GM18951 (cell line): Measurements from ENCODE around the gene GALNT5.

Source experiments
- POLR2A ChIP-seq: IDR thresholded peaks from 4 replicates; pipeline ENCODE4 v1.6.1; 2011; ENCODE audit warnings: mild to moderate bottlenecking; ENCODE audit not compliant: insufficient read length, insufficient read depth; ENCODE audit errors: extremely low read depth
- in situ Hi-C: fragments of 300-500 bp; cut with MboI; formaldehyde crosslinking; loops from one replicate; pipeline ENCODE4 v1.12.0; 2022; ENCODE audit warnings: low sequenced_read_pairs, mixed read lengths, inconsistent platforms; ENCODE audit not compliant: unreplicated experiment

The GALNT5 gene

GRCh38 chr2:157348291-157348921 lies 90.9 kb downstream of the GALNT5 start:
- in situ Hi-C loops, result no loop called here

GRCh38 chr2:157349949-157350515 lies 92.5 kb downstream of the GALNT5 start:
- in situ Hi-C loops, result no loop called here
- no peak for TF ChIP-seq POLR2A

More at GRCh38 chr2:157348291-157348921, 90.9 kb downstream of the GALNT5 start:
- TF ChIP-seq POLR2A, result no peak

GRCh38 chr2:157355618-157356017 lies 98.1 kb downstream of the GALNT5 start:
- no peak for TF ChIP-seq POLR2A
- in situ Hi-C loops, result no loop called here

- no peak for TF ChIP-seq POLR2A
- in situ Hi-C loops, result no loop called here
These were observed 102.1 kb downstream of the GALNT5 start for GRCh38 chr2:157359628-157360027.

- in situ Hi-C loops, result no loop called here
- no peak for TF ChIP-seq POLR2A
These were observed 104.0 kb downstream of the GALNT5 start for GRCh38 chr2:157361526-157361925.

GRCh38 chr2:157362627-157363026 lies 105.1 kb downstream of the GALNT5 start:
- in situ Hi-C loops, result no loop called here
- TF ChIP-seq POLR2A, result no peak

- in situ Hi-C loops, result no loop called here
- TF ChIP-seq POLR2A, result no peak
These were observed 106.2 kb downstream of the GALNT5 start for GRCh38 chr2:157363612-157364101.
